Psoas muscle (tissue), 8 donors: Measurements from ENCODE around the gene BANK1. TPM values are rescaled to one million over a fixed set of nuclear protein-coding genes. Genes with fewer than 3 reads are reported as not detected.

Experiments used
- ATAC-seq, 4 donors: fragments of 200-7000 bp; cut with Tn5 transposase; one replicate each; pipeline ENCODE4 v1.9.1; 2020; ENCODE audit warnings: moderate library complexity in 3 of 4, mild to moderate bottlenecking in 2 of 4
- DNase-seq, 2 donors: peaks; one replicate each; pipeline ENCODE4 v3.0.0-alpha.2; 2020
- H3K27ac ChIP-seq: fragments of 200-600 bp; one replicate; pipeline ENCODE4 v1.8.0; 2022
- H3K27me3 ChIP-seq, 3 donors: fragments of 200-600 bp in 1 of 3; one replicate each; pipeline versions ENCODE4 v1.6.1 to v1.8.0; 2013 to 2022; ENCODE audit warnings: low read length in 2 of 3, mild to moderate bottlenecking in 2 of 3, moderate library complexity in 1 of 3; ENCODE audit not compliant: insufficient read depth in 3 of 3
- H3K36me3 ChIP-seq, 2 donors: fragments of 200-600 bp in 1 of 2; one replicate each; pipeline versions ENCODE4 v1.6.1 to v1.8.0; 2013 to 2022; ENCODE audit warnings: low read depth in 1 of 2, mild to moderate bottlenecking in 1 of 2, moderate library complexity in 1 of 2; ENCODE audit not compliant: insufficient read depth in 1 of 2
- H3K4me1 ChIP-seq: fragments of 200-600 bp; one replicate; pipeline ENCODE4 v1.8.0; 2022
- H3K4me3 ChIP-seq: fragments of 200-600 bp; one replicate; pipeline ENCODE4 v1.8.0; 2022; ENCODE audit warnings: mild to moderate bottlenecking
- H3K9me3 ChIP-seq: fragments of 200-600 bp; one replicate; pipeline ENCODE4 v1.8.0; 2022
- CTCF ChIP-seq: fragments of 200-600 bp; IDR thresholded peaks from one replicate; pipeline ENCODE4 v1.8.0; 2022; ENCODE audit warnings: antibody characterized with exemption
- WGBS, 3 donors: extraction: QIAGEN DNeasy Blood & Tissue Kit; methylation state at CpG; one replicate each; pipeline versions ENCODE4 v1.1.6 to v1.1.7; 2013; 5-methylcytosine and 5-hydroxymethylcytosine counted together
- intact Hi-C, 2 donors: fragments of 100-400 bp; cut with DNase I; formaldehyde crosslinking; loops; one replicate each; pipeline versions ENCODE4 v1.11.0 to v1.14.2; 2022
- polyA plus RNA-seq, 3 donors: library from polyadenylated mRNA; stranded (reverse); fragments of 200-250 nt; gene quantifications; one replicate each; pipeline ENCODE4 v1.2.3, GENCODE V29; 2013
- total RNA-seq, 4 donors: library from RNA; stranded (reverse); fragmentation: NEBNext Ultra II Directional in 2 of 4; extraction: Animal tissue kit (Norgen Biotek cat#: 25700) in 2 of 4; gene quantifications; one replicate each; pipeline versions ENCODE4 v1.2.1 to v1.2.4, GENCODE V29; 2021 to 2023
- donor health status: healthy with polysubstance abuse.
- donor health status: DM: no; HTN: no; CAD: no; lungs with moderate emphysema.
- donor health status: Bipolar disorder and iron deficiency.
- donor health status: healthy.
- donor health status: DM: yes; HTN: yes; CAD: no.
- donor health status: DM: no; HTN: no; CAD: no.
- donor health status: DM: no; HTN: no; CAD: no.
- donor health status: DM: yes; HTN: yes; CAD: no.

Gene BANK1
- total and polyA plus RNA-seq, 7 donors, result 0.07 to 0.55 (median 0.17) TPM

- no peaks in the 10 kb centered on the region for H3K4me1 ChIP-seq
Measured at GRCh38 chr4:101969965-101970364, 179.4 kb downstream of the BANK1 start.

GRCh38 chr4:101970547-101971155 is 180.1 kb downstream of the BANK1 start:
- no peak for DNase-seq
- intact Hi-C loops, result no loop called here
- Histone ChIP-seq H3K4me3 (no peak overlapping the region), H3K27ac (no peak overlapping the region), H3K36me3 (no peaks in the 10 kb centered on the region), H3K9me3 (no peaks in the 10 kb centered on the region), H3K27me3 (no peaks in the 10 kb centered on the region), H3K4me1 (no peaks in the 10 kb centered on the region)
- WGBS, 3 donors, result 49 to 57% (median 49%) methylated on average over 6 of the region's 6 CpGs
- no peak for ATAC-seq
- TF ChIP-seq CTCF, result no peak

More at GRCh38 chr4:101969965-101970364, 179.4 kb downstream of the BANK1 start:
- Histone ChIP-seq H3K36me3 (no peaks in the 10 kb centered on the region), H3K27me3 (no peaks in the 10 kb centered on the region), H3K9me3 (no peaks in the 10 kb centered on the region), H3K4me3 (no peak overlapping the region), H3K27ac (no peak overlapping the region)
- TF ChIP-seq CTCF, result no peak
- intact Hi-C loops, result no loop called here
- DNase-seq, result no peak
- no peak for ATAC-seq
- WGBS, 3 donors, result 74 to 79% (median 78%) methylated on average over 6 of the region's 6 CpGs

GRCh38 chr4:101972791-101973190 is 182.3 kb downstream of the BANK1 start:
- WGBS, 3 donors, result 53 to 57% (median 55%) methylated on average over 2 of the region's 2 CpGs
- no peak for ATAC-seq

GRCh38 chr4:101973361-101973760 is 182.8 kb downstream of the BANK1 start:
- no peak for TF ChIP-seq CTCF
- intact Hi-C loops, result no loop called here

More at GRCh38 chr4:101972791-101973190, 182.3 kb downstream of the BANK1 start:
- Histone ChIP-seq H3K4me3 (no peak overlapping the region), H3K27me3 (no peaks in the 10 kb centered on the region), H3K4me1 (no peaks in the 10 kb centered on the region), H3K9me3 (no peaks in the 10 kb centered on the region), H3K36me3 (no peaks in the 10 kb centered on the region), H3K27ac (no peak overlapping the region)
- intact Hi-C loops, result no loop called here
- no peak for TF ChIP-seq CTCF
- no peak for DNase-seq

GRCh38 chr4:101977076-101977475 is 186.5 kb downstream of the BANK1 start:
- H3K4me3 ChIP-seq, result no peak overlapping the region
- no peaks in the 10 kb centered on the region for H3K4me1 ChIP-seq
- 32 to 34% (median 33%) methylated on average over 2 of the region's 2 CpGs for WGBS, 3 donors
- no peaks in the 10 kb centered on the region for H3K36me3 ChIP-seq
- DNase-seq (peak in 1 of 2 donors; percentile 20), ATAC-seq (peak in 1 of 4 donors; percentile 40)
- H3K9me3 ChIP-seq, result no peaks in the 10 kb centered on the region
- intact Hi-C loops, result no loop called here
- no peak for TF ChIP-seq CTCF
- no peaks in the 10 kb centered on the region for H3K27me3 ChIP-seq
- no peak overlapping the region for H3K27ac ChIP-seq

More at GRCh38 chr4:101973361-101973760, 182.8 kb downstream of the BANK1 start:
- Histone ChIP-seq H3K4me3 (no peak overlapping the region), H3K4me1 (no peaks in the 10 kb centered on the region), H3K27ac (no peak overlapping the region), H3K9me3 (no peaks in the 10 kb centered on the region), H3K36me3 (no peaks in the 10 kb centered on the region), H3K27me3 (no peaks in the 10 kb centered on the region)
- DNase-seq, result no peak
- WGBS, 3 donors, result 62 to 75% (median 65%) methylated on average over 1 of the region's 1 CpG
- no peak for ATAC-seq
